BE2C (cell line): ENCODE measurements around the gene CTNND1.

ENCODE experiments used
- DNase-seq: peaks from one replicate; pipeline ENCODE4 v3.0.0-alpha.2; 2020
- H3K27me3 ChIP-seq: fragments of 250-450 bp; sonication (Bioruptor Pico); 2 replicates; pipeline ENCODE4 v1.5.1; 2020; ENCODE audit warnings: mild to moderate bottlenecking
- H3K36me3 ChIP-seq: fragments of 250-450 bp; sonication (Bioruptor Pico); 2 replicates; pipeline ENCODE4 v1.5.1; 2020; ENCODE audit warnings: mild to moderate bottlenecking
- H3K4me1 ChIP-seq: fragments of 250-450 bp; sonication (Bioruptor Pico); 2 replicates; pipeline ENCODE4 v1.5.1; 2020
- H3K4me3 ChIP-seq: 2 replicates; pipeline ENCODE4 v1.5.1; 2011; ENCODE audit warnings: low read depth, low read length
- H3K9me3 ChIP-seq: fragments of 250-450 bp; sonication (Bioruptor Pico); 2 replicates; pipeline ENCODE4 v1.5.1; 2020
- CTCF ChIP-seq: IDR thresholded peaks from 2 replicates; pipeline ENCODE4 v1.5.1; 2012; ENCODE audit warnings: mild to moderate bottlenecking, low read depth, low read length

The CTNND1 gene

GRCh38 chr11:57758174-57758573, 3.4 kb upstream of the CTNND1 start:
- no peak for TF ChIP-seq CTCF
- H3K4me1 ChIP-seq, result no peaks in the 10 kb centered on the region
- DNase-seq, result no peak
- H3K27me3 ChIP-seq, result no peaks in the 10 kb centered on the region
- H3K36me3 ChIP-seq, result no peaks in the 10 kb centered on the region
- H3K9me3 ChIP-seq, result no peaks in the 10 kb centered on the region
- H3K4me3 ChIP-seq, result no peak overlapping the region

GRCh38 chr11:57762235-57762861, 746 bp downstream of the CTNND1 start:
- Histone ChIP-seq H3K36me3 (no peaks in the 10 kb centered on the region), H3K27me3 (no peaks in the 10 kb centered on the region), H3K9me3 (no peaks in the 10 kb centered on the region), H3K4me1 (no peaks in the 10 kb centered on the region), H3K4me3 (peak overlapping the region; percentile 91)
- no peak for DNase-seq
- TF ChIP-seq CTCF, result no peak

GRCh38 chr11:57763568-57763967, 2.0 kb downstream of the CTNND1 start:
- Histone ChIP-seq H3K4me3 (peak overlapping the region; percentile 91), H3K9me3 (no peaks in the 10 kb centered on the region), H3K27me3 (no peaks in the 10 kb centered on the region), H3K4me1 (no peaks in the 10 kb centered on the region), H3K36me3 (no peaks in the 10 kb centered on the region)
- TF ChIP-seq CTCF, result peak; percentile 32
- no peak for DNase-seq

GRCh38 chr11:57764021-57764420, 2.4 kb downstream of the CTNND1 start:
- H3K4me1 ChIP-seq, result no peaks in the 10 kb centered on the region
- H3K36me3 ChIP-seq, result no peaks in the 10 kb centered on the region
- no peak for DNase-seq
- no peaks in the 10 kb centered on the region for H3K27me3 ChIP-seq
- H3K9me3 ChIP-seq, result no peaks in the 10 kb centered on the region
- H3K4me3 ChIP-seq, result peak overlapping the region; percentile 91; the same call in 1 of the 2 replicates
- no peak for TF ChIP-seq CTCF

GRCh38 chr11:57764566-57764965, 3.0 kb downstream of the CTNND1 start:
- H3K27me3 ChIP-seq, result no peaks in the 10 kb centered on the region
- H3K4me1 ChIP-seq, result no peaks in the 10 kb centered on the region
- H3K9me3 ChIP-seq, result no peaks in the 10 kb centered on the region
- no peak for TF ChIP-seq CTCF
- H3K36me3 ChIP-seq, result no peaks in the 10 kb centered on the region
- no peak overlapping the region for H3K4me3 ChIP-seq
- no peak for DNase-seq

GRCh38 chr11:57764972-57765371, 3.4 kb downstream of the CTNND1 start:
- no peak for DNase-seq
- TF ChIP-seq CTCF, result no peak
- no peaks in the 10 kb centered on the region for H3K27me3 ChIP-seq
- no peak overlapping the region for H3K4me3 ChIP-seq
- H3K9me3 ChIP-seq, result no peaks in the 10 kb centered on the region
- no peaks in the 10 kb centered on the region for H3K36me3 ChIP-seq
- no peaks in the 10 kb centered on the region for H3K4me1 ChIP-seq
